ENCODE measurements around the gene ADAMTS8. TPM values are rescaled to one million over a fixed set of nuclear protein-coding genes. Genes with fewer than 3 reads are reported as not detected.

Gene ADAMTS8
- total RNA-seq, 2 experiments from 2014 or later: not detected

Other genes with a start within 250 kb of the ADAMTS8 start
- gene ZBTB44, start 113.7 kb downstream of the ADAMTS8 start, total RNA-seq: 10 to 100 TPM; 38.2 to 49.4 TPM
- gene ADAMTS15, start 20.0 kb upstream of the ADAMTS8 start, total RNA-seq: not detected

All from activated CD4-positive, alpha-beta T cell treated with anti-CD3 and anti-CD28 coated beads for 36 hours (primary cell).